GM19452 (cell line): ENCODE data around the gene FBRSL1.

Source experiments
- ATAC-seq: cut with Tn5 transposase; IDR thresholded peaks from one replicate; pipeline ENCODE4 v1.9.1; 2021; ENCODE audit not compliant: unreplicated experiment

Gene FBRSL1

GRCh38 chr12:132537836-132538662, 48.1 kb downstream of the FBRSL1 start:
- no peak for ATAC-seq

GRCh38 chr12:132538663-132538990, 48.7 kb downstream of the FBRSL1 start:
- ATAC-seq, result no peak

GRCh38 chr12:132539016-132539773, 49.2 kb downstream of the FBRSL1 start:
- no peak for ATAC-seq

GRCh38 chr12:132540436-132540835, 50.5 kb downstream of the FBRSL1 start:
- no peak for ATAC-seq

GRCh38 chr12:132541200-132541599, 51.2 kb downstream of the FBRSL1 start:
- ATAC-seq, result no peak

- no peak for ATAC-seq
Measured at GRCh38 chr12:132541996-132542395, 52.0 kb downstream of the FBRSL1 start.

- ATAC-seq, result no peak
Measured at GRCh38 chr12:132542661-132543060, 52.7 kb downstream of the FBRSL1 start.

GRCh38 chr12:132543298-132544079, 53.5 kb downstream of the FBRSL1 start:
- ATAC-seq, result no peak

- ATAC-seq, result no peak
Measured at GRCh38 chr12:132544080-132544397, 54.1 kb downstream of the FBRSL1 start.

GRCh38 chr12:132544498-132544897, 54.5 kb downstream of the FBRSL1 start:
- ATAC-seq, result no peak

GRCh38 chr12:132545164-132545953, 55.4 kb downstream of the FBRSL1 start:
- no peak for ATAC-seq

GRCh38 chr12:132545955-132546354, 56.0 kb downstream of the FBRSL1 start:
- no peak for ATAC-seq

GRCh38 chr12:132546647-132547046, 56.7 kb downstream of the FBRSL1 start:
- no peak for ATAC-seq

- ATAC-seq, result no peak
Measured at GRCh38 chr12:132547205-132547740, 57.3 kb downstream of the FBRSL1 start.

GRCh38 chr12:132548430-132549058, 58.6 kb downstream of the FBRSL1 start:
- ATAC-seq, result no peak

GRCh38 chr12:132549059-132549458, 59.1 kb downstream of the FBRSL1 start:
- ATAC-seq, result no peak

GRCh38 chr12:132550014-132550802, 60.3 kb downstream of the FBRSL1 start:
- ATAC-seq, result no peak

GRCh38 chr12:132550830-132551640, 61.1 kb downstream of the FBRSL1 start:
- ATAC-seq, result no peak

GRCh38 chr12:132551641-132552031, 61.7 kb downstream of the FBRSL1 start:
- ATAC-seq, result no peak
